NCI-H2196 (cell line): ENCODE data around the gene GDPD5.
A peak's percentile ranks its signal among the peaks of the same experiment; 100 is the strongest.
"Not testable (repeated sequence)": the region's sequence is repeated elsewhere in the genome, so short reads cannot be mapped to it uniquely, and the experiment has no call there.

Experiments
- DNase-seq: peaks from one replicate; lab custom pipeline; 2025; ENCODE audit not compliant: unreplicated experiment; lab: John Stamatoyannopoulos, UW

GDPD5 gene

DNA sequence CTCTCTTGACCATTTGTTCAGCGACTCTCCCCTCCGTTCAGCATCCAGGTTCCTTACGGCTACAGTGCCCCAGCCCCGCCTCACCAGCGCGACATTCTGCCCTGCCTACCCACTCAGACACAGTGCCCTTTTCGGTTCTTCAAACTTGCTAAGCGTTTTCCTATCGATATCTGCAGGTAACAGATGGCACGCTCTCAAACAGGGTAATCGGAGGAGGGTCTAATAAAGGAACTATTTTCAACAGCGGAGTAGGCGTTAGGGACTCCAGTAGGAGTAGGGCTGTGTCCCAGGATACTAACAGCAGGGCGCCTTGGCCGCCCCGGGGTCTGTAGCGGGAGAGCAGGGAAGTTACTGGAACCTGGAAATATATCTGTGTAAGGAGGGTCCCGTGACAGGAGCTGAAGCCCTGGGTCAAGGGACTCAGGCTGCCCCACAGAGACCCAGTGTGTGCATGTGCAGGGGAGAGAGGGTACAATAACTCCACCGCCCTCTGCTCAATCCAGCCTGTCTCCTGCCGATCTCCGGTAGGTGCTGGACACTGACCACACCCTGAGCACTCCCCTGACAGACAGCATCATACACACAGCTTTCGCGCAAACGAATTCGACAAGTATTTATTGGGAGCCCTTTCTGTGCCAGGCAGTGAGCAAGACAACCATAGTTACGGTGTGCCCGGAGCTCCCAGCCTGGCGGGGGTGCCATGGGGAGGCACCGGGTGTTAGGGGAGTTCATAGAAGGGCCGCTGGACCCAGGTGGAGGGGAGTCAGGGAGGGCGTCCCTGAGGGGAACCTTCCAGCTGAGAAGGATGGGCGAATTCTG lies 94.8 kb downstream of the GDPD5 start:
- DNase-seq, result no peak

- peak; percentile 92 for DNase-seq
Measured at GRCh38 chr11:75429902-75430713, 95.6 kb downstream of the GDPD5 start.

GRCh38 chr11:75429641-75429901 lies 96.2 kb downstream of the GDPD5 start:
- DNase-seq, result no peak

DNA sequence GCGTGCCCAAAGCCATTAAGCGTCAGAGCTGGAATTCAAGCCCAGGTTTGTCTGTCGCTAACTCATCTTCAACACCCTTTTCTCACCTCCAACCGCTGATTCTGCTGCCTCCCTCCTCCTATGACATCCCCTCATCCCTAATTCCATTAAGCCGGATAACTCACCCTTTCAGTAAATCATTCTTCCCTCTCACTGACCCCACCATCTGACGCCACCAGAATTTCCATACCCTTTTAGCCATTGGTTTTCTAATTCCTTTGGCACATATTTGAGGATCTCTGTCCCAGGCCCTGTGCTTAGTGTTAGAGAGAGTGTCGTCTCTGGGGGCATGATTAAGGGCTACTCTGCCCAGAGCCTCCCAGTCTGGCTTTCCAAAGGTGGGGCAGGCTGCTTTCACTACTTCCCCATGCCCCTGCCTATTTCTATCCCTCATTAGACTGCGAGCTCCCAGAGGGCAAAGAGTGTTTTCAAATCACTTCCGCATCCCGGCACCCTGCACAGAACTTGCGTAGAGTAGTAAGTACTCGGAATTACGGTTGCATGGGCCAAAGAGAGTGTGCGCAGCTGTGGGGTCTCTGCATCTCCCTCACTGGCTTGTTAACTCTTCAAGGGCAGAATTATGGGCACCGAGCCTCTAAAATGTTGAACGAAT lies 96.6 kb downstream of the GDPD5 start:
- no peak for DNase-seq

- no peak for DNase-seq
Measured at GRCh38 chr11:75428281-75428724, 97.4 kb downstream of the GDPD5 start.

- DNase-seq, result no peak
Measured at GRCh38 chr11:75427181-75427580, 98.6 kb downstream of the GDPD5 start.

DNA sequence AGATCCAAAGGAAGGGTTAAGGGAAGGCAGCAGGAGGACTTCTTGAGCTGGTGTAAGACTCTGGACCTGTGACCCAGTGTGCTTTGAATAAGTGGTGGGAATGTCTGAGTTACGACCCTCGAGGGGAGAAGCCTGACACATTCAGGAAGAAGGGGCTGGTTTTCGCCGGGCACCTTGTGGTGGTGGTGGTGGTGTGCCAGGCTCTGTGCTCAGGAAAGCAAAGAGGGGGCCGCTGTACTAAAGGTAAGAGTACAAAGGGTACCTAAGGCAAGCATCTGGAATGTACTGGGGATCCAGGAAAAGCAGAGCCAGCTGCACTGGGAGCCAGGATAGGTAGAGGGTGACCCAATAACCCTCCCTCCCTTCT lies 99.0 kb downstream of the GDPD5 start:
- DNase-seq, result no peak

DNA sequence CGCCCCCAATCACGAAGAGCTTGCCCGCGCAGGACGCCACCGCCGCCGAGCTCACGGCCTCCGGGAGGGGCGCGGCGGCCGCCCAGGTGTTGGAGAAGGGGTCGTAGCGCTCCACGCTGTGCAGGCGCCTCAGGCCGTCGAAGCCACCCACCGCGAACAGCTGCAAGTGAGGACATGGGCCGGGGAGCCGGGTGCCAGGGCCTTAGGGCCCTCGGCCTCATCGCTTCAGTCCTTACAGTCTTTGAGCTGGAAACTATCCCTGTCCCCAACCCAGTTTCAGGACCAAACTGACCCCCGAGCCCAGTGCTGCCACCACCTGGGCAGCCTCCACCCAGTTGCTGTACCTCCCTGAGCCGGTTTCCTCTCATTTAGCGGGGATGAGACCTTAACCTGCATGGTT lies 100.3 kb downstream of the GDPD5 start:
- DNase-seq, result no peak

GRCh38 chr11:75424396-75424795 lies 101.3 kb downstream of the GDPD5 start:
- no peak for DNase-seq

DNA sequence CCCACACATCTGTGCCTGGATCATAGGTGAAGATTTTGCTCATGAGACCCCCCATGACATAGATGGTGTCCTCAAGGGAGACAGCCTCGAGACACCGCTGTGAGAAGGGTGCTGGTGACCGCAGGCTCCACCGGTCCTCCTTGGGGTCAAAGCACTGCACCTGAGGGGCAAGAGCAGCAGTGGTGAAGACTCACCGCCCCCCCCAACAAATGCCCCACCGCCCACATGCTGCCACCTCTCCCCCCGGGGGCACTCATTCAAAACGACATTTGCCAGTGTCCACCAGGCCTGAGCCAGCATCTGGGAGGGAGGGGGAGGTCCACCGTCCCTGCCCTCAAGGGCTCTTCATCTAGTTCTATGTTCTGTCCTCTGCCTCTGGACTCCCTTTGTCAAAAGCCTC lies 102.0 kb downstream of the GDPD5 start:
- no peak for DNase-seq

GRCh38 chr11:75422248-75423231 lies 103.2 kb downstream of the GDPD5 start:
- DNase-seq, result peak; percentile 72

DNA sequence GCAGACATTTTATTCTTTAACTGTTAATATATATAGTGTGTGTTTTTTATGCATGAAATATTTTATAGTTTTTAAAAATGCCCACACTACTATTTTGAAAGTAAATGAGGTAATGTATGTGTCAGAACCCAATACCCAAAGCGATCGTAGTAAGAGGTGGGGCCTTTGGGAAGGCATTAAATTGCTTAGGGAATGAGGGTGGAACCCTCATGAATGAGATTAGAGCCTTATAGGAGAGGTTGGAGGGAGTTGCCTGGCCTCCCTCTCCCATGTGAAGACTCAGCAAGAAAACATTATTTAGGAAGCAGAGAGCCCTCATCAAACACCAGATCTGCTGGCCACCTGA lies 103.9 kb downstream of the GDPD5 start:
- no peak for DNase-seq

DNA sequence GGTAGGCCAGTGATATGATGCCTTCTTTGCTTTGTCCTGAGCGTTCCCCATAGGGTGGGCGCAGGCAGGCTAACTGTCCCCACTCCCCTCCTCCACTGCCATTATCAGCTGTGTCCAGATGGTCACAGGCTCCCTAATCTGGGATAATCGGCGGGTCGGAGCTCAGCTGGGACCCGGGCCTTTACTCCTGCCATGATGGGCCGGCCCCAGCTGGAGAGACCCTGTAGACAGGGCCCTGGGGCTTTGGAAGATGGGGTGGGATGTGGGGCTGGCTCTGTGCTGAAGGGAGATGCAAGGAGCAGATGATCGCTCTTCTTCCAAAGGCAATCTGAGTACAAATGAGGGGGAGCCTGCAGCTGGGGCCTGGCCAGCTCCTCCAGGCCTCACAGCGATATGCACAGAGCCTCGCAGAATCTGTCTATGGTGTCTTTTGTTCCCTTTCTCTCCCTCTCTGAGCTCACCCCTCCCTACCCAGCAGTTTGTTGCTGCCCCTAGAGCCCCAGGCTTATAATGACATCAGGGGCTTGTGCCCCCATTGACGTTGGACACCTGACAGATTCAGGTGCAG lies 104.6 kb downstream of the GDPD5 start:
- no peak for DNase-seq

DNA sequence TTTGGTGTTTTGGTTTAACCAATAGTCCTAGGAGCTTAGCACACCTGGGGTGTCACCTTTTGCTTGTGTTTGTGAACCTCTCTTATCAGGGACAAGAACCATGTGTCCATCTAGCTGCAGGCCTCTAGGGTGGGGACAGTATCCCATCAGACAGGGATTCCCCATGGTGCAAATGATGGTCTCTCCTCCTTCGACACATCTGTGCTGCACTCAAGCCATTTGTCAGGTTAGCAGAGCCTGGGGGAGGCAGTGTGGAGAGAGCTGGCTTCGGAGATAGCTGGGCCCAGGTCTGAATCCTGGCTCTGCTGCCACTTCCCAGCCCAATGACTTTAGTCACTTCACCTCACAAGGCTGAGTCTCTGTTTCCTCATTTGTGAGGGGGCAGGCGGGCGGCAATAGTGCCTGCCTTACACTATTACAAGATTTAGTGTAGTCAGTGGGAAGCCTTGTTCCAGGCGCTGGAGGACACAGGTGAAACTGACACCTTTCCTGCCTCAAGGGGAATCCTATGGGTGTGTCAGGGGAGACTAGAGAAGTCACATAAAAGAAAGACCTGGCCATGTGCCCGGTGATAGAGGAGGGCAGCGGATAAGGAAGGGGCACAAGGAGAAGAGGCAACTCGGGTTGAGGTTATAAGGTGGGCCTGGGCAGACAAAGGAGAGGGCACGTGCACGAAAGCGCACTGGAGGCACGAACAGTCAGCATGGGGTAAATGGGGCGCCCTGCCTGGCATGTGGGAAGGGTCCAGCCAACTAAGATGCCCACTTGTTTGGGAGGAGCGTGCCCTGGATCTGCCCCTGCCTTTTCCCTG lies 105.3 kb downstream of the GDPD5 start:
- peak; percentile 16 for DNase-seq

DNA sequence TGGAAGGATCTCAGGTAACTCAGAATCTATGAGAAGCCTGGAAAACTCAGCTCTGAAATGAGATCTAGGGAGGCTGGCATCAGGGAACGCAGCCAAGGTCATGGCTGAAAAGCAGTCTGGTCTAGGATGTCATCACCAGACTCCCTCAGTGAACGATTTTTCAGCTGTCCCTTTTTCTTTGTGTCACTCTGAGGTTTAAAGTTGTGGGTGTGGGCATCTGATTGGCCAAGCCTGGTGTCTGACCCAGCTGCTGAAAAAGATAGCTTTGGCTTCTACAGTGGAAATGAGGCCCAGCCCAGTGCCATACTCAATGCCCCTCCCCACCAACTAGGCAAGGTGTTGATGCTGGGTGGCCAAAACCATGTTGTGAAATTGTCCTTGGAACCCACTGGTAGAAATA lies 111.9 kb downstream of the GDPD5 start:
- peak; percentile 13 for DNase-seq

DNA sequence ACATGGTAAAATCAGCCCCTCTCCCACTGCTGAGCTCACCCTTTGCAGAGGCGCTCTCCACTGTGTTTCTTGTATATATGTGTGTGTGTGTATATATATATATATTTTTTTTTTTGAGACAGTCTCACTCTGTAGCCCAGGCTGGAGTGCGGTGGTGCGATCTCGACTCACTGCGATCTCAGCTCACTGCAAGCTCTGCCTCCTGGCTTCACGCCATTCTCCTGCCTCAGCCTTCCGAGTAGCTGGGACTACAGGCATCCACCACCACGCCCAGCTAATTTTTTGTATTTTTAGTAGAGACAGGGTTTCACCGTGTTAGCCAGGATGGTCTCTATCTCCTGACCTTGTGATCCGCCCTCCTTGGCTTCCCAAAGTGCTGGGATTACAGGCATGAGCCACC lies 112.6 kb downstream of the GDPD5 start:
- not testable (repeated sequence) for DNase-seq

DNA sequence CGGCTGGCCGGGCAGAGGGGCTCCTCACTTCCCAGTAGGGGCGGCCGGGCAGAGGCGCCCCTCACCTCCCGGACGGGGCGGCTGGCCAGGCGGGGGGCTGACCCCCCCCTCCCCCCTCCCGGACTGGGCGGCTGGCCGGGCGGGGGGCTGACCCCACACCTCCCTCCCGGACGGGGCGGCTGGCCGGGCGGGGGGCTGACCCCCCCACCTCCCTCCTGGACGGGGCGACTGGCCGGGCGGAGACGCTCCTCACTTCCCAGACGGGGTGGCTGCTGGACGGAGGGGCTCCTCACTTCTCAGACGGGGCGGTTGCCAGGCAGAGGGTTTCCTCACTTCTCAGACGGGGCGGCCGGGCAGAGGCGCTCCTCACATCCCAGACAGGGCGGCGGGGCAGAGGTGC lies 115.8 kb downstream of the GDPD5 start:
- DNase-seq, result not testable (repeated sequence)

DNA sequence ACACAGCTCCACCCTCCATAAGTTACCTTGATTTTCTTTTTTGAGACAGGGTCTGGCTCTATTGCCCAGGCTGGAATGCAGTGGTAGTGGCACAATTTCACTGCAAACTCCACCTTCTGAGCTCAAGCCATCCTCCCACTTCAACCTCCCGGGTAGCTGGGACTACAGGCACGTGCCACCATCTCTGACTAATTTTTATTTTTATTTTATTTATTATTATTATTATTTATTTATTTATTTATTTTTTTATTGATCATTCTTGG lies 116.9 kb downstream of the GDPD5 start:
- no peak for DNase-seq

GRCh38 chr11:75406338-75406777 lies 119.4 kb downstream of the GDPD5 start:
- peak; percentile 59 for DNase-seq
